Stomach (tissue), 9 donors: ENCODE data around the gene PLEKHG5. TPM values are rescaled to one million over a fixed set of nuclear protein-coding genes. Genes with fewer than 3 reads are reported as not detected.

Source experiments
- DNase-seq, 2 donors: peaks; one replicate each; pipeline versions ENCODE4 v3.0.0 to v3.0.0-alpha.2; 2013 to 2019
- H3K27ac ChIP-seq, 5 donors: fragments of 200-600 bp in 4 of 5; sonication (generic) in 4 of 5; one replicate each; pipeline ENCODE4 v1.5.1; 2013 to 2019; ENCODE audit warnings: mild to moderate bottlenecking in 1 of 5, moderate library complexity in 1 of 5
- H3K27me3 ChIP-seq, 3 donors: fragments of 200-600 bp; sonication (generic); one replicate each; pipeline ENCODE4 v1.5.1; 2017 to 2019; ENCODE audit warnings: mixed run types in 1 of 3
- H3K36me3 ChIP-seq, 4 donors: fragments of 200-600 bp; sonication (generic); 1 replicate in 3 of 4; 2 replicates in 1 of 4; pipeline ENCODE4 v1.5.1; 2016 to 2019
- H3K4me1 ChIP-seq, 4 donors: fragments of 200-600 bp; sonication (generic); one replicate each; pipeline ENCODE4 v1.5.1; 2016 to 2019
- H3K4me3 ChIP-seq, 4 donors: fragments of 200-600 bp; sonication (generic) in 3 of 4; one replicate each; pipeline ENCODE4 v1.5.1; 2016 to 2019; ENCODE audit warnings: mild to moderate bottlenecking in 1 of 4
- H3K9me3 ChIP-seq, 4 donors: fragments of 200-600 bp; sonication (generic); one replicate each; pipeline ENCODE4 v1.5.1; 2016 to 2019
- CTCF ChIP-seq, 7 experiments: fragments of 450-650 bp in 4 of 7; fragments of 200-600 bp in 3 of 7; sonication (generic) in 3 of 7; IDR thresholded peaks; one replicate each; pipeline ENCODE4 v1.5.1; 2016 to 2019; ENCODE audit warnings: antibody characterized with exemption in 7 of 7, control low read depth in 2 of 7, mild to moderate bottlenecking in 1 of 7
- EP300 ChIP-seq: sonication (generic); formaldehyde crosslinking; IDR thresholded peaks from one replicate; pipeline ENCODE4 v1.6.1; 2017; ENCODE audit warnings: antibody characterized with exemption
- POLR2A ChIP-seq, 4 donors: fragments of 450-650 bp; IDR thresholded peaks; one replicate each; pipeline ENCODE4 v1.6.1; 2016; ENCODE audit warnings: antibody characterized with exemption in 4 of 4, control low read depth in 2 of 4, mild to moderate bottlenecking in 1 of 4, moderate library complexity in 1 of 4
- POLR2AphosphoS5 ChIP-seq, 3 donors: sonication (generic); formaldehyde crosslinking; IDR thresholded peaks; one replicate each; pipeline ENCODE4 v1.6.1; 2016; ENCODE audit warnings: antibody characterized with exemption in 3 of 3
- WGBS, 5 donors: extraction: QIAGEN DNeasy Blood & Tissue Kit in 3 of 5; methylation state at CpG; one replicate each; pipeline versions ENCODE4 v1.1.5 to v1.1.7; 2013 to 2018; 5-methylcytosine and 5-hydroxymethylcytosine counted together
- intact Hi-C: fragments of 100-400 bp; cut with DNase I; formaldehyde crosslinking; loops from one replicate; pipeline ENCODE4 v1.15.1; 2023; ENCODE audit warnings: low total_unique reads
- polyA plus RNA-seq, 3 donors: library from polyadenylated mRNA; stranded (reverse); fragments of 200-250 nt; gene quantifications; one replicate each; pipeline ENCODE4 v1.2.3, GENCODE V29; 2013
- total RNA-seq, 5 donors: library from RNA; depleted of rRNA; stranded (reverse); fragments of >200 nt; gene quantifications; one replicate each; pipeline versions ENCODE4 v1.1.0 to v1.2.3, GENCODE V29; 2014 to 2016
- donor health status: healthy with polysubstance abuse.
- donor health status: Bipolar disorder and iron deficiency.
- donor health status: healthy.

PLEKHG5 gene
- total and polyA plus RNA-seq, 8 donors = 1.4 to 58.8 (median 7.4) TPM

GRCh38 chr1:6426277-6426971 is 65.0 kb downstream of the PLEKHG5 start:
- Histone ChIP-seq H3K4me1 (peaks cover 30 to 55% (median 50%) of the 10 kb centered on the region in 4 donors), H3K9me3 (no peaks in the 10 kb centered on the region), H3K4me3 (no peak overlapping the region), H3K27ac (no peak overlapping the region), H3K36me3 (no peaks in the 10 kb centered on the region), H3K27me3 (peaks cover 21 to 99% (median 76%) of the 10 kb centered on the region in 3 donors)
- TF ChIP-seq POLR2AphosphoS5 (IDR thresholded peaks at IDR 0.05) (no peak), POLR2A (IDR thresholded peaks at IDR 0.05) (no peak), EP300 (no peak), CTCF (IDR thresholded peaks at IDR 0.05) (no peak)
- DNase-seq = no peak
- 63 to 86% (median 69%) methylated on average over 9 of the region's 9 CpGs for WGBS, 5 donors
- intact Hi-C loops = no loop called here

GRCh38 chr1:6425658-6426057 is 65.8 kb downstream of the PLEKHG5 start:
- H3K4me1 ChIP-seq = peaks cover 31 to 57% (median 53%) of the 10 kb centered on the region in 4 donors
- H3K36me3 ChIP-seq = no peaks in the 10 kb centered on the region
- no peak for DNase-seq
- H3K27me3 ChIP-seq = peaks cover 21 to 100% (median 83%) of the 10 kb centered on the region in 3 donors
- 64 to 83% (median 76%) methylated on average over 5 to 6 of the region's 6 CpGs for WGBS, 5 donors
- intact Hi-C loops = no loop called here
- H3K9me3 ChIP-seq = no peaks in the 10 kb centered on the region
- TF ChIP-seq POLR2A (IDR thresholded peaks at IDR 0.05) (no peak), POLR2AphosphoS5 (IDR thresholded peaks at IDR 0.05) (no peak), CTCF (IDR thresholded peaks at IDR 0.05) (no peak), EP300 (no peak)
- no peak overlapping the region for H3K4me3 ChIP-seq
- H3K27ac ChIP-seq = no peak overlapping the region

GRCh38 chr1:6424619-6425593 is 66.6 kb downstream of the PLEKHG5 start, which contains the start of gene ESPN:
ESPN (plus strand) TSS chr1:6424776; CDS start chr1:6424956, 180 bp downstream.
- no peak for TF ChIP-seq POLR2A (IDR thresholded peaks at IDR 0.05)
- TF ChIP-seq EP300 = no peak
- TF ChIP-seq CTCF (IDR thresholded peaks at IDR 0.05) = no peak
- no peak for TF ChIP-seq POLR2AphosphoS5 (IDR thresholded peaks at IDR 0.05)
- Histone ChIP-seq H3K27me3 (peaks cover 21 to 100% (median 88%) of the 10 kb centered on the region in 3 donors), H3K36me3 (no peaks in the 10 kb centered on the region), H3K27ac (no peak within 1 kb of the TSS), H3K4me3 (peak within 1 kb of the TSS; percentile 25 to 41 (median 28)), H3K4me1 (peaks cover 39 to 65% (median 59%) of the 10 kb centered on the region in 4 donors), H3K9me3 (no peaks in the 10 kb centered on the region)
- intact Hi-C loops = no loop called here
- peak in 1 of 2 donors; percentile 43 for DNase-seq
- 2 to 11% (median 5%) methylated on average over 5 to 97 of the region's 99 CpGs for WGBS, 5 donors

GRCh38 chr1:6424000-6424565 is 67.4 kb downstream of the PLEKHG5 start:
- DNase-seq = no peak
- 5 to 9% (median 6%) methylated on average over 33 to 35 of the region's 35 CpGs for WGBS, 5 donors
- Histone ChIP-seq H3K4me1 (peaks cover 47 to 73% (median 67%) of the 10 kb centered on the region in 4 donors), H3K4me3 (peak overlapping the region in 3 of 4 donors; percentile 26 to 41 (median 31)), H3K9me3 (no peaks in the 10 kb centered on the region), H3K36me3 (no peaks in the 10 kb centered on the region), H3K27me3 (peaks cover 27 to 100% (median 92%) of the 10 kb centered on the region in 3 donors), H3K27ac (no peak overlapping the region)
- intact Hi-C loops = no loop called here
- TF ChIP-seq POLR2A (IDR thresholded peaks at IDR 0.05) = no peak
- no peak for TF ChIP-seq POLR2AphosphoS5 (IDR thresholded peaks at IDR 0.05)
- no peak for TF ChIP-seq CTCF (IDR thresholded peaks at IDR 0.05)
- TF ChIP-seq EP300 = no peak
